Activated naive CD4-positive, alpha-beta T cell (primary cell): ENCODE data around the gene PCDHB13.
"Not testable (repeated sequence)": the region's sequence is repeated elsewhere in the genome, so short reads cannot be mapped to it uniquely, and the experiment has no call there.

Source experiments
- DNase-seq, 4 experiments: peaks; one replicate each; lab custom pipeline; 2025; lab: John Stamatoyannopoulos, UW

PCDHB13 gene

DNA sequence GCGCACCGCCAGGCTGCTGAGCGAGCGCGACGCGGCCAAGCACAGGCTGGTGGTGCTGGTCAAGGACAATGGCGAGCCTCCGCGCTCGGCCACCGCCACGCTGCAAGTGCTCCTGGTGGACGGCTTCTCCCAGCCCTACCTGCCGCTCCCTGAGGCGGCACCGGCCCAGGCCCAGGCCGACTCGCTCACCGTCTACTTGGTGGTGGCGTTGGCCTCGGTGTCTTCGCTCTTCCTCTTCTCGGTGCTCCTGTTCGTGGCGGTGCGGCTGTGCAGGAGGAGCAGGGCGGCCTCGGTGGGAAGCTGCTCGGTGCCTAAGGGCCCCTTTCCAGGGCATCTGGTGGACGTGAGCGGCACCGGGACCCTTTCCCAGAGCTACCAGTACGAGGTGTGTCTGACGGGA lies 12.1 kb upstream of the PCDHB13 start:
- DNase-seq = not testable (repeated sequence)

GRCh38 chr5:141208478-141208877 lies 5.2 kb upstream of the PCDHB13 start, which contains the start of gene PCDHB12:
PCDHB12 (plus strand) TSS chr5:141208719; CDS start chr5:141208908, 189 bp downstream.
- DNase-seq = no peak

DNA sequence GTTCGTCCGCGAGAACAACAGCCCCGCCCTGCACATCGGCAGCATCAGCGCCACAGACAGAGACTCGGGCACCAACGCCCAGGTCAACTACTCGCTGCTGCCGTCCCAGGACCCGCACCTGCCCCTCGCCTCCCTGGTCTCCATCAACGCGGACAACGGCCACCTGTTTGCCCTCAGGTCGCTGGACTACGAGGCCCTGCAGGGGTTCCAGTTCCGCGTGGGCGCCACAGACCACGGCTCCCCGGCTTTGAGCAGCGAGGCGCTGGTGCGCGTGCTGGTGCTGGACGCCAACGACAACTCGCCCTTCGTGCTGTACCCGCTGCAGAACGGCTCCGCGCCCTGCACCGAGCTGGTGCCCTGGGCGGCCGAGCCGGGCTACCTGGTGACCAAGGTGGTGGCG lies 3.4 kb upstream of the PCDHB13 start:
- not testable (repeated sequence) for DNase-seq

DNA sequence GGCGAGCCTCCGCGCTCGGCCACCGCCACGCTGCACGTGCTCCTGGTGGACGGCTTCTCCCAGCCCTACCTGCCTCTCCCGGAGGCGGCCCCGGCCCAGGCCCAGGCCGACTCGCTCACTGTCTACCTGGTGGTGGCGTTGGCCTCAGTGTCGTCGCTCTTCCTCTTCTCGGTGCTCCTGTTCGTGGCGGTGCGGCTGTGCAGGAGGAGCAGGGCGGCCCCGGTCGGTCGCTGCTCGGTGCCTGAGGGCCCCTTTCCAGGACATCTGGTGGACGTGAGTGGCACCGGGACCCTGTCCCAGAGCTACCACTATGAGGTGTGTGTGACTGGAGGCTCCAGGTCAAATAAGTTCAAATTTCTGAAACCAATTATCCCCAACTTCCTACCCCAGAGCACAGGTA lies 2.9 kb upstream of the PCDHB13 start:
- DNase-seq = not testable (repeated sequence)

DNA sequence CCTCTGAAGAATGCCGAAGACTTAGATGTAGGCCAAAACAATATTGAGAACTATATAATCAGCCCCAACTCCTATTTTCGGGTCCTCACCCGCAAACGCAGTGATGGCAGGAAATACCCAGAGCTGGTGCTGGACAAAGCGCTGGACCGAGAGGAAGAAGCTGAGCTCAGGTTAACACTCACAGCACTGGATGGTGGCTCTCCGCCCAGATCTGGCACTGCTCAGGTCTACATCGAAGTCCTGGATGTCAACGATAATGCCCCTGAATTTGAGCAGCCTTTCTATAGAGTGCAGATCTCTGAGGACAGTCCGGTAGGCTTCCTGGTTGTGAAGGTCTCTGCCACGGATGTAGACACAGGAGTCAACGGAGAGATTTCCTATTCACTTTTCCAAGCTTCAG lies 864 bp downstream of the PCDHB13 start:
- not testable (repeated sequence) for DNase-seq

GRCh38 chr5:141215504-141215903 lies 1.8 kb downstream of the PCDHB13 start:
- not testable (repeated sequence) for DNase-seq

GRCh38 chr5:141216035-141216434 lies 2.3 kb downstream of the PCDHB13 start:
- not testable (repeated sequence) for DNase-seq

DNA sequence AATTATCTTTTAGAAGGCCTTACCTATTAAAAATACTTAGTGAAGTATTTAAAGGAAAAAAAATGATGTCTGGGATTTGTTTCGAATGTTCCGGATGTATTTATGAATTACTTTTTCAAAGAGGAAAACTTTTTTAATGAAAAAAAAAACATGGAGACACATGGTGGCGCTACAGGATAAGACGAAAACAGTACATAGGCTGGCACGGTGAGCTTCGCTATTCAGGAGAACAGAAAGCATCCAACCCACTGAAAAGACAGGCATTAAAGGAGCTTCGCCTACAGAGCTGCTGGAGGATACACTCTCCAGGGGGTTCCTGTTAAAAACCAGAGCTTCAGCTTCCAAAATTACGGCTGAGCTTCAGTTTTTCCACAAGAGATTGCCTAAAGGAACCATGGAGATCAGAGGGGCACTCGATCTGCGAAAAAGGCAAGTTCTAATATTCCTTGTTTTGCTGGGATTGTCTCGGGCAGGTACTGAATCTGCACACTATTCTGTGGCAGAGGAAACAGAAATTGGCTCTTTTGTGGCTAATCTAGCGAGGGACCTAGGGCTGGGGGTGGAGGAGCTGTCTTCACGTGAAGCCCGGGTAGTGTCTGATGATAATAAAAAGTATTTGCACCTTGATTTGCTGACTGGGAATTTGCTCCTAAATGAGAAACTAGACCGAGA lies 9.5 kb downstream of the PCDHB13 start, which contains the start of gene PCDHB14:
PCDHB14 (plus strand) TSS at position 232 of the 672 bp plus-strand sequence; CDS start at position 395, 163 bp downstream.
- no peak for DNase-seq

- not testable (repeated sequence) for DNase-seq
Observed at GRCh38 chr5:141224844-141225243, 11.1 kb downstream of the PCDHB13 start.

DNA sequence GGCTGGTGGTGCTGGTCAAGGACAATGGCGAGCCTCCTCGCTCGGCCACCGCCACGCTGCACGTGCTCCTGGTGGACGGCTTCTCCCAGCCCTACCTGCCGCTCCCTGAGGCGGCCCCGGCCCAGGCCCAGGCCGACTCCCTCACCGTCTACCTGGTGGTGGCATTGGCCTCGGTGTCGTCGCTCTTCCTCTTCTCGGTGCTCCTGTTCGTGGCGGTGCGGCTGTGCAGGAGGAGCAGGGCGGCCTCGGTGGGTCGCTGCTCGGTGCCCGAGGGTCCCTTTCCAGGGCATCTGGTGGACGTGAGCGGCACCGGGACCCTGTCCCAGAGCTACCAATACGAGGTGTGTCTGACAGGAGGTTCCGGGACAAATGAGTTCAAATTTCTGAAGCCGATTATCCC lies 11.7 kb downstream of the PCDHB13 start:
- DNase-seq = not testable (repeated sequence)

GRCh38 chr5:141234109-141234667 lies 20.5 kb downstream of the PCDHB13 start:
- DNase-seq = no peak

DNA sequence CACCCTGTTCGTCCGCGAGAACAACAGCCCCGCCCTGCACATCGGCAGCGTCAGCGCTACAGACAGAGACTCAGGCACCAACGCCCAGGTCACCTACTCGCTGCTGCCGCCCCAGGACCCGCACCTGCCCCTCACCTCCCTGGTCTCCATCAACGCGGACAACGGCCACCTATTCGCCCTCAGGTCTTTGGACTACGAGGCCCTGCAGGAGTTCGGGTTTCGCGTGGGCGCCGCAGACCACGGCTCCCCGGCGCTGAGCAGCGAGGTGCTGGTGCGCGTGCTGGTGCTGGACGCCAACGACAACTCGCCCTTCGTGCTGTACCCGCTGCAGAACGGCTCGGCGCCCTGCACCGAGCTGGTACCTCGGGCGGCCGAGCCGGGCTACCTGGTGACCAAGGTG lies 22.2 kb downstream of the PCDHB13 start:
- not testable (repeated sequence) for DNase-seq

GRCh38 chr5:141236516-141237313 lies 23.0 kb downstream of the PCDHB13 start:
- no peak for DNase-seq

DNA sequence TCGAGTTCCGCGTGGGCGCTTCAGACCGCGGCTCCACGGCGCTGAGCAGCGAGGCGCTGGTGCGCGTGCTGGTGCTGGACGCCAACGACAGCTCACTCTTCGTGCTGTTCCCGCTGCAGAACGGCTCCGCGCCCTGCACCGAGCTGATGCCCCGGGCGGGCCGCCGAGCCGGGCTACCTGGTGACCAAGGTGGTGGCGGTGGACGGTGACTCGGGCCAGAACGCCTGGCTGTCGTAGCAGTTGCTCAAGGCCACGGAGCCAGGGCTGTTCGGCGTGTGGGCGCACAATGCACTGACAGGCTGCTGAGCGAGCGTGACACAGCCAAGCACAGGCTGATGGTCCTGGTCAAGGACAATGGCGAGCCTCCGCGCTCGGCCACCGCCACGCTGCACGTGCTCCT lies 27.8 kb downstream of the PCDHB13 start:
- no peak for DNase-seq

DNA sequence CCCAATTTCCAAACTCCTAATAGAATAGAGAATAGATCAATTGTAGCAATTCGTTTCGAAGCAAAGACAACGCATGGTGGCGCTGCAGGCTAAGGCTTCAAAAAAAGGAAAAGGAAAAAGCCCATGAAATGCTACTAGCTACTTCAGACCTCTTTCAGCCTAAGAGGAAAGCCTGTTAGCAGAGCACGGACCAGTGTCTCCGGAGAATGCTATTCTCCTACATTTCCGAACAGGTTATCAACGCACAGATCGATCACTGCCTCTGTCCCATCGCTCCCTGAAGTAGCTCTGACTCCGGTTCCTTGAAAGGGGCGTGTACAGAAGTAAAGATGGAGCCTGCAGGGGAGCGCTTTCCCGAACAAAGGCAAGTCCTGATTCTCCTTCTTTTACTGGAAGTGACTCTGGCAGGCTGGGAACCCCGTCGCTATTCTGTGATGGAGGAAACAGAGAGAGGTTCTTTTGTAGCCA lies 31.6 kb downstream of the PCDHB13 start, which contains the start of gene PCDHB15:
PCDHB15 (plus strand) TSS at position 146 of the 468 bp plus-strand sequence; CDS start at position 330, 184 bp downstream.
- DNase-seq = no peak

GRCh38 chr5:141246971-141247370 lies 33.3 kb downstream of the PCDHB13 start:
- DNase-seq = not testable (repeated sequence)

GRCh38 chr5:141247434-141247833 lies 33.7 kb downstream of the PCDHB13 start:
- DNase-seq = not testable (repeated sequence)

DNA sequence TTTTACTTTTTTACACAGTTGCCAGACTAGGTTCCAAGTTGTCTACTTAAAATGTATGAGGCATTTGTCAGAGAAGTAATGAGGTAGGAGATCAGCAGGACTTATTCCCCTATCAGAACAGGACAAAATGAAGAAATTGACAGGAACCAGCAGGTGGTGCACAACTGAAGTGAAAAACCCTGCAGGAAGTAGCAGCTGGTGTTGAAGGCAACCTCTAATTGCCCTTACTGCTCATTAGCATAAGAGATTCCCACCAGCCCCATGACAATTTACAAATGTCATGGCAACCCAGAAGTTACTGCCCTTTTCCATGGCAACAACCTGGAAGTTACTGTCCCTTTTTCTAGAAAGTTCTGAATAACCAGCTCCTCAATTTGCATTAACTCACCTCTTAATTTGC lies 36.9 kb downstream of the PCDHB13 start:
- DNase-seq = no peak

- DNase-seq = no peak
Observed at GRCh38 chr5:141258464-141258863, 44.7 kb downstream of the PCDHB13 start.

- DNase-seq = no peak
Observed at GRCh38 chr5:141258948-141259347, 45.2 kb downstream of the PCDHB13 start.

DNA sequence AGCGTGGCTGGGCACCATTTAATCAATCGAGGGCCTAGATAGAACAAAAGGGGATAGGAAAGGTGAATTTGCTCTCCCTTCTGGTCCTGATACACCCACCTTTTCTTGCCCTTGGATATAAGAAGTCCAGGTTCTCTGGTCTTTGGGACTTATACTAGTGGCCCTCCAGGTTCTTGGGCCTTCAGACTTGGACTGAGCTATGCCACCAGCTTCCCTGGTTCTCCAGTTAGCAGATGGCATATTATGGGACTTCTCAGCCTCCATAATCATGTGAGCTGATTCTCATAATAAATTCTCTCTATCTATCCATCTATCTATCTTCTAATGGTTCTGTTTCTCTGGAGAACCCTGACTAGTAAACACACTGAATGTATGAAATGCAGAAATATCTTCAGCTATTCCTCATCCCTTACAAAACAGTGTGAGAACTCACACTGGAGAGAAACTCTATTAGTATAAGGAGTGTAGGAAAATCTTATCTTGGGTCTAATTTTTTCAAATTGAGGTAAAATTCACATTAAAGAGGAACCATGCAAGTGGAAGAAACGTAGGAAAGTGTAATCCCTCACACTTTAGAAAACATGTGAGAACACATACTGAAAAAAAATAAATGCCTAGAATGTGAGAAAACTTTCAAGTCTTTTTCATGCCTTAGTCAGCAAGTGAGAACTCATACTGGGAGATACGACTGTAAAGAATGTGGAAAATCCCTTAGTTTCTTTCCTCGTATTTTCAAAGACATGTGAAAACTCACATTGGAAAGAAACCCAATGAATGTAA lies 46.9 kb downstream of the PCDHB13 start:
- DNase-seq = no peak

GRCh38 chr5:141261238-141261546 lies 47.5 kb downstream of the PCDHB13 start:
- DNase-seq = no peak
